ENCODE results near the gene AFP. TPM values are rescaled to one million over a fixed set of nuclear protein-coding genes. Genes with fewer than 3 reads are reported as not detected.

The AFP gene
- total RNA-seq, 1 experiment from 2014 or later, result not detected

DNA sequence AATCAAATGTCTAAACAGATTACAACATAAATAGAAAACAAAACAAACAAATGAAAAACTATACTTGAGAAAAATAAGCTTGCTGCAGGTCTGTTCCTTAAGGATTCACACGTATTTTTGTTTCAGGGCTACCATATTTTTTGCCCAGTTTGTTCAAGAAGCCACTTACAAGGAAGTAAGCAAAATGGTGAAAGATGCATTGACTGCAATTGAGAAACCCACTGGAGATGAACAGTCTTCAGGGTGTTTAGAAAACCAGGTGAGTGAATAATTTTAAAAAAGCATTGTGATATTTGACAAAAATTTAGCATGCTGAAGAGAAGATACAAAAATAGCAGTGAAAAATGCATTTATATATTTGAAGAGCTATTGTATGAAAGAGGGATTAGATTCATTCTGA, 2.0 kb downstream of the AFP start:
- H3K9me2 ChIP-seq (replicated peaks; ENCODE audit: insufficient read depth, low read length), result no peaks in the 10 kb centered on the region
- H3K36me3 ChIP-seq (ENCODE audit: insufficient read depth, low read length), result no peaks in the 10 kb centered on the region
- H3K27me3 ChIP-seq (ENCODE audit: low read length), result no peaks in the 10 kb centered on the region
- H3K4me1 ChIP-seq (ENCODE audit: low read length), result no peaks in the 10 kb centered on the region
- no peak overlapping the region for H2AFZ ChIP-seq (ENCODE audit: low read length)
- no peak overlapping the region for H3K4me2 ChIP-seq (ENCODE audit: low read depth, low read length, poor library complexity, severe bottlenecking)
- no peaks in the 10 kb centered on the region for H3K79me2 ChIP-seq (ENCODE audit: low read length)
- no peak overlapping the region for H3K9ac ChIP-seq (ENCODE audit: low read length)
- no peak overlapping the region for H3K4me3 ChIP-seq (ENCODE audit: low read length)
- no peaks in the 10 kb centered on the region for H4K20me1 ChIP-seq (ENCODE audit: insufficient read depth, low read depth, low read length)
- no peak overlapping the region for H3K27ac ChIP-seq (ENCODE audit: low read length)
- H3K9me3 ChIP-seq (ENCODE audit: low read length), result no peaks in the 10 kb centered on the region
- DNase-seq, result no peak

DNA sequence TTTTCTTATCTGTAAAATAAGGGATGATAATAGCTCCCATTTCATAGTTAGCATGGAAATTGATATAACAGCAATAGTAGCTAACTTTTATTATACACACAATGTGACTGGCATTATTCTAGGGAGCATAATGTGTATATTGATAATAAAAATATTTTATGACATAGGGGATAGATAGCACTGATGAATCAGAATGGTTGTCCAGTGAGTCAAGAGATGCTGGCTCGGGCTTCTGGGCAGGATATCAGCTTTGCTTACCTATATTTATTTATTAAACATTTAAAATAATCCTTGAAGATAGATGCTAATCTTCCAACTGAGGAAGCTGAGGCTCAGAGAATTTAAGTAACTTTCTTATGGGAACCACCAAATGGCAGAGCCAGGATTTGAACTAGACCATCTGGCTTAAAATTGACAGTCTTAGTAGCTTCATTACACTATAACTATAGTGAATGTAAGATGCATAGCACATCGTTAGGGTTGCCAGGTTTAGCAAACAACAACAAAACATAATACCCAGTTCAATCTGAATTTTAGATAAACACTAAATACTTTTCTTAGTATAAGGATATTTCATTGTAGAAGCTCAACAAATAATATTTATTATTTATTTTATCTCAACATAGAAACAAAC, 2.7 kb downstream of the AFP start:
- H3K9ac ChIP-seq (ENCODE audit: low read length), result no peak overlapping the region
- H3K9me3 ChIP-seq (ENCODE audit: low read length), result no peaks in the 10 kb centered on the region
- H2AFZ ChIP-seq (ENCODE audit: low read length), result no peak overlapping the region
- H3K27me3 ChIP-seq (ENCODE audit: low read length), result no peaks in the 10 kb centered on the region
- DNase-seq, result no peak
- no peaks in the 10 kb centered on the region for H3K4me1 ChIP-seq (ENCODE audit: low read length)
- no peaks in the 10 kb centered on the region for H3K9me2 ChIP-seq (replicated peaks; ENCODE audit: insufficient read depth, low read length)
- H3K79me2 ChIP-seq (ENCODE audit: low read length), result no peaks in the 10 kb centered on the region
- no peaks in the 10 kb centered on the region for H4K20me1 ChIP-seq (ENCODE audit: insufficient read depth, low read depth, low read length)
- H3K27ac ChIP-seq (ENCODE audit: low read length), result no peak overlapping the region
- no peaks in the 10 kb centered on the region for H3K36me3 ChIP-seq (ENCODE audit: insufficient read depth, low read length)
- H3K4me2 ChIP-seq (ENCODE audit: low read depth, low read length, poor library complexity, severe bottlenecking), result no peak overlapping the region
- no peak overlapping the region for H3K4me3 ChIP-seq (ENCODE audit: low read length)

DNA sequence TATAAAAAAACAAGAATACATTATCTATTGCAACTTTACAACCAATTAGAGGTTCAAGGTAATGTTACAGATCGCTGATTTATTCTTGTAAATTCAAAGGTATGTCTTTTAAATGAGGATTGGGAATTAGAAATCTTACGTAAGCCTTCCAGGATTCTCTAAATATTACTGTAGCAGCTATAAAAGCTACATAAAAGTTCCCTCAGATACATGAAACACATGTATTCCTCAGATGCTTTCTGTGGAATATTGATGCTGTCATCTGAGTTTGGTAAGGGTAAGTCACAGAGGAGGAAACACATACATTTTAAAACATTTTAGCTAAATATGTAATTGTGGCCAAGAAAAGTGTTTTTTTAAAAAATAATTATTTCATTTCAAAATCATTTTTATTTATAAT, 3.4 kb downstream of the AFP start:
- no peak overlapping the region for H3K4me2 ChIP-seq (ENCODE audit: low read depth, low read length, poor library complexity, severe bottlenecking)
- no peaks in the 10 kb centered on the region for H3K9me2 ChIP-seq (replicated peaks; ENCODE audit: insufficient read depth, low read length)
- H4K20me1 ChIP-seq (ENCODE audit: insufficient read depth, low read depth, low read length), result no peaks in the 10 kb centered on the region
- H3K27ac ChIP-seq (ENCODE audit: low read length), result no peak overlapping the region
- H3K4me1 ChIP-seq (ENCODE audit: low read length), result no peaks in the 10 kb centered on the region
- no peaks in the 10 kb centered on the region for H3K36me3 ChIP-seq (ENCODE audit: insufficient read depth, low read length)
- no peak overlapping the region for H2AFZ ChIP-seq (ENCODE audit: low read length)
- H3K9ac ChIP-seq (ENCODE audit: low read length), result no peak overlapping the region
- no peaks in the 10 kb centered on the region for H3K27me3 ChIP-seq (ENCODE audit: low read length)
- H3K9me3 ChIP-seq (ENCODE audit: low read length), result no peaks in the 10 kb centered on the region
- H3K4me3 ChIP-seq (ENCODE audit: low read length), result no peak overlapping the region
- no peak for DNase-seq
- H3K79me2 ChIP-seq (ENCODE audit: low read length), result no peaks in the 10 kb centered on the region

DNA sequence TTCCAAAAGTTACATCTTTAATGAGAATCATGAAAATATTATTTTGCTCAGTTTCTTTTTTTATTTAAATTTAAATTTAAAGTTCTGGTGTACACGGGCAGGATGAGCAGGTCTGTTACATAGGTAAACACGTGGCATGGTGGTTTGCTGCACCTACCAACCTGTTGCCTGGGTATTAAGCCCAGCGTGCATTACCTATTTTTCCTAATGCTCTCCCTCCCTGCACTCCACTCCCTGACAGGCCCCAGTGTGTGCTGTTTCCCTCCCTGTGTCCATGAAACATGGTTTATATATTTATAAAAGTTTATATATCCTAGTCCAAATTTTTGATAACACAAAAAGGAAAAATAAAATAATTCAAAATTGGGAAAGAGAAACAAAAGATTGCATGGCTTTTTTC, 4.0 kb downstream of the AFP start:
- Histone ChIP-seq H3K9me2 (replicated peaks; ENCODE audit: insufficient read depth, low read length) (no peaks in the 10 kb centered on the region), H3K27ac (ENCODE audit: low read length) (no peak overlapping the region), H3K9ac (ENCODE audit: low read length) (no peak overlapping the region), H2AFZ (ENCODE audit: low read length) (no peak overlapping the region), H4K20me1 (ENCODE audit: insufficient read depth, low read depth, low read length) (no peaks in the 10 kb centered on the region), H3K27me3 (ENCODE audit: low read length) (no peaks in the 10 kb centered on the region), H3K4me3 (ENCODE audit: low read length) (no peak overlapping the region), H3K4me1 (ENCODE audit: low read length) (no peaks in the 10 kb centered on the region), H3K4me2 (ENCODE audit: low read depth, low read length, poor library complexity, severe bottlenecking) (no peak overlapping the region), H3K36me3 (ENCODE audit: insufficient read depth, low read length) (no peaks in the 10 kb centered on the region), H3K79me2 (ENCODE audit: low read length) (no peaks in the 10 kb centered on the region), H3K9me3 (ENCODE audit: low read length) (no peaks in the 10 kb centered on the region)
- no peak for DNase-seq

DNA sequence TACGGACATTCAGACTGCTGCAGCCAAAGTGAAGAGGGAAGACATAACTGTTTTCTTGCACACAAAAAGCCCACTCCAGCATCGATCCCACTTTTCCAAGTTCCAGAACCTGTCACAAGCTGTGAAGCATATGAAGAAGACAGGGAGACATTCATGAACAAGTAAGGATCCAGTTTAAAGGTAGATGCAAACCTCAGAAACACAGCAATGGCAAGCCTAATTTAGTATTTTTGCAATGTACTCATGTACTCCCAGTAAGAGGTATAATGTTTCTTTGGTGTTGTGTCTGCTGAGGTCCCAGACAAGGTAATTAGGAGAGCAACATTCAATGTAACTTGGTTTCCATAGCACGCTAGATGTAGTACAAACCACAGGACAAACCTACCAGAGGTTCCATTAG, 4.6 kb downstream of the AFP start:
- no peak overlapping the region for H3K4me2 ChIP-seq (ENCODE audit: low read depth, low read length, poor library complexity, severe bottlenecking)
- H4K20me1 ChIP-seq (ENCODE audit: insufficient read depth, low read depth, low read length), result no peaks in the 10 kb centered on the region

DNA sequence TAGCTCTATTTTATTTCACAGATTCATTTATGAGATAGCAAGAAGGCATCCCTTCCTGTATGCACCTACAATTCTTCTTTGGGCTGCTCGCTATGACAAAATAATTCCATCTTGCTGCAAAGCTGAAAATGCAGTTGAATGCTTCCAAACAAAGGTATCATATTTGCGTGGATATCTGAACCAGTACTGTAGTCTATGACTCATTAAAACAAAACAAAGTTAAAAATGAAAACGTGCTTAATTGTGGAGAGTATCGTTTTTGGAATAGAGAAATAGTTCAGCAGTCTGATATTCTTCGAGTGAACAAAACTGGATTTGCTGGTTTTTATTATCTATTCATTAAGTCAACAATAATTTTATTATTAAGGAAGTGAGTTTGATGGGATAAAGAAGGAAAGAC, 6.3 kb downstream of the AFP start:
- Histone ChIP-seq H3K4me3 (ENCODE audit: low read length) (no peak overlapping the region), H3K36me3 (ENCODE audit: insufficient read depth, low read length) (no peaks in the 10 kb centered on the region), H3K4me2 (ENCODE audit: low read depth, low read length, poor library complexity, severe bottlenecking) (no peak overlapping the region), H3K79me2 (ENCODE audit: low read length) (no peaks in the 10 kb centered on the region), H3K9me2 (replicated peaks; ENCODE audit: insufficient read depth, low read length) (no peaks in the 10 kb centered on the region), H3K27ac (ENCODE audit: low read length) (no peak overlapping the region), H3K4me1 (ENCODE audit: low read length) (no peaks in the 10 kb centered on the region), H3K9me3 (ENCODE audit: low read length) (no peaks in the 10 kb centered on the region), H3K27me3 (ENCODE audit: low read length) (no peaks in the 10 kb centered on the region), H4K20me1 (ENCODE audit: insufficient read depth, low read depth, low read length) (no peaks in the 10 kb centered on the region), H3K9ac (ENCODE audit: low read length) (no peak overlapping the region), H2AFZ (ENCODE audit: low read length) (no peak overlapping the region)
- DNase-seq, result no peak

More for the DNA sequence above, 4.6 kb downstream of the AFP start:
- no peaks in the 10 kb centered on the region for H3K36me3 ChIP-seq (ENCODE audit: insufficient read depth, low read length)
- no peaks in the 10 kb centered on the region for H3K9me3 ChIP-seq (ENCODE audit: low read length)
- no peaks in the 10 kb centered on the region for H3K27me3 ChIP-seq (ENCODE audit: low read length)
- H3K27ac ChIP-seq (ENCODE audit: low read length), result no peak overlapping the region
- no peak overlapping the region for H3K4me3 ChIP-seq (ENCODE audit: low read length)
- H3K9me2 ChIP-seq (replicated peaks; ENCODE audit: insufficient read depth, low read length), result no peaks in the 10 kb centered on the region
- H3K4me1 ChIP-seq (ENCODE audit: low read length), result no peaks in the 10 kb centered on the region
- no peak for DNase-seq
- no peak overlapping the region for H3K9ac ChIP-seq (ENCODE audit: low read length)
- H3K79me2 ChIP-seq (ENCODE audit: low read length), result no peaks in the 10 kb centered on the region
- H2AFZ ChIP-seq (ENCODE audit: low read length), result no peak overlapping the region

DNA sequence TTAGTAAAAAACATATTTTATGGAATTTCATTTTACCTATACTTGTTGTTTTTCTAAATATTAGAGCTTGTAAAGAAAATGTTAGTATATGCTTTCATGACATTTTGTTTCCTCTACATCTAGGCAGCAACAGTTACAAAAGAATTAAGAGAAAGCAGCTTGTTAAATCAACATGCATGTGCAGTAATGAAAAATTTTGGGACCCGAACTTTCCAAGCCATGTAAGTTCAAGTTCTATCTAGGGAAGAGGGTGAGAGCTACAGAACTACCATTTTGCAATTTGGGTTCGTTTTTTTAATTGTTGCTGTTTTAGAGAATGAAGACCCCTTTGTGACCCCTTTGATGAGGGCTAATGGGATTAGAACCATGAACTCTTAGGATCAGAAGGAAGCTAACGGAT, 7.2 kb downstream of the AFP start:
- Histone ChIP-seq H2AFZ (ENCODE audit: low read length) (no peak overlapping the region), H3K27me3 (ENCODE audit: low read length) (no peaks in the 10 kb centered on the region)

DNA sequence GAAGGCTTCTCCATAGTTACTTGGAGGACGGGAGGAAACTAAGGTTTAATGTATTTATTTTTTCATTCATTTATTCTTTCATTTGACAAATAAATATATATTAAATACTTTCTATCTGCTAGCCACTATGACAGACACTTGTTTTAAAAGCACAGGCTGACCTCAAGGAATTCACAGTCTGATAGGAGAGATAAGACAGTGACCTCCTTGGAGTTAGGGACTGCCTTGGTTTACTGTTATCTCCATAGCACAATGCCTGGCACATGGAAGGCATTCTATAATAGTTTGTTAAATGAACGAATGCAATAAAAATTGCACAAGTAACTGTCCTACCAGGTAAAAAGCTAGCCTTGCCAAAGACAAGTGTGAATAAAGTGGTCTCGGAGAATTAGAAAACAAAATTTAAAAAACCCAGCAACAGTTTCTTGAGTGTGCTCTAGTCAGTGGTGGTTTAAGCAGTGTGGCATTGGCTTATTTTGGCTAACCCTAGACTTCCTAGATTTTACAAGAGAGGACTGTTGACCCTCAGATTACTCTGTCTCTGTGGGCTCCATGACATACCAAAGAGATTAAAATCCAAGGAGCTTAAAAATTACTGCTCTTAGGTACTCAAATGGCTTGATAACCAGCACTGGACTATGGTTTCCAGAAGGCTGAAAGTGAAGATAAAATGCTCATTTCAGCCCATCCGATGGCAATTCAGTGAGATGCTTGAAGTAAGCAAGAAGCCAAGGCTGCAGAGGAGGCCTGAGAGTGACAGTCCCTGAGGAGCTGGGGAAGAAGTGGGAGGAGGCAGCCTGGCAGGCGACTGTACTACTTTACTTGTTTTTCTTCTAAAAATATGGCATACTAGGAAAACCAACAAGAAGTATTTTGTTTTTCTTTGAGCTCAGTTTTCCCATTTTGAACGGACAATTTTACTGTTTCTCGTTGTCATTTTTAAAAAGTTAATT, 9.6 kb downstream of the AFP start:
- Histone ChIP-seq H3K4me2 (ENCODE audit: low read depth, low read length, poor library complexity, severe bottlenecking) (no peak overlapping the region), H3K36me3 (ENCODE audit: insufficient read depth, low read length) (no peaks in the 10 kb centered on the region), H3K4me3 (ENCODE audit: low read length) (no peak overlapping the region), H3K9ac (ENCODE audit: low read length) (no peak overlapping the region), H3K9me2 (replicated peaks; ENCODE audit: insufficient read depth, low read length) (no peaks in the 10 kb centered on the region), H3K27me3 (ENCODE audit: low read length) (no peaks in the 10 kb centered on the region), H3K79me2 (ENCODE audit: low read length) (no peaks in the 10 kb centered on the region), H3K4me1 (ENCODE audit: low read length) (no peaks in the 10 kb centered on the region), H2AFZ (ENCODE audit: low read length) (no peak overlapping the region), H3K27ac (ENCODE audit: low read length) (no peak overlapping the region), H3K9me3 (ENCODE audit: low read length) (no peaks in the 10 kb centered on the region), H4K20me1 (ENCODE audit: insufficient read depth, low read depth, low read length) (no peaks in the 10 kb centered on the region)
- no peak for DNase-seq

More for the DNA sequence above, 7.2 kb downstream of the AFP start:
- Histone ChIP-seq H3K36me3 (ENCODE audit: insufficient read depth, low read length) (no peaks in the 10 kb centered on the region), H3K9me3 (ENCODE audit: low read length) (no peaks in the 10 kb centered on the region), H3K4me1 (ENCODE audit: low read length) (no peaks in the 10 kb centered on the region), H4K20me1 (ENCODE audit: insufficient read depth, low read depth, low read length) (no peaks in the 10 kb centered on the region), H3K4me2 (ENCODE audit: low read depth, low read length, poor library complexity, severe bottlenecking) (no peak overlapping the region), H3K4me3 (ENCODE audit: low read length) (no peak overlapping the region), H3K27ac (ENCODE audit: low read length) (no peak overlapping the region), H3K9me2 (replicated peaks; ENCODE audit: insufficient read depth, low read length) (no peaks in the 10 kb centered on the region), H3K9ac (ENCODE audit: low read length) (no peak overlapping the region), H3K79me2 (ENCODE audit: low read length) (no peaks in the 10 kb centered on the region)
- no peak for DNase-seq

All from Karpas-422 (cell line).